GM19452 (cell line): ENCODE data around the gene COL6A2.
"Not testable (repeated sequence)": the region's sequence is repeated elsewhere in the genome, so short reads cannot be mapped to it uniquely, and the experiment has no call there.

ENCODE experiments used
- ATAC-seq: cut with Tn5 transposase; IDR thresholded peaks from one replicate; pipeline ENCODE4 v1.9.1; 2021; ENCODE audit not compliant: unreplicated experiment

Gene COL6A2

DNA sequence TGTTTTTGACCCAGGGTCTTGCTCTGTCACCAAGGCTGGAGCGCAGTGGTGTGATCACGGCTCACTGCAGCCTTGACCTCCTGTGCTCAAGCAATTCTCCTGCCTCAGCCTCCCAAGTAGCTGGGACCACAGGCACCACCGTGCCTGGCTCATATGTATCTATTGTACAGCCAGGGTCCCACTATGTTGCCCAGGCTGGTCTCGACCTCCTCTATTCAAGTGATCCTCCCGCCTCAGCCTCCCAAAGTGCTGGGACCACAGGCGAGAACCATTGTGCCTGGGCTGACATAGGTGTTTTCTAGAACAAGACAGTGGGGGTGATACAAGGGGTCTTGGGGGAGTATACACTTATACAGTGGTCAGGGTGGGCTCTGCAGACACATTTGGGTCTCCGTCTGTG is 40.0 kb downstream of the COL6A2 start:
- ATAC-seq = no peak

DNA sequence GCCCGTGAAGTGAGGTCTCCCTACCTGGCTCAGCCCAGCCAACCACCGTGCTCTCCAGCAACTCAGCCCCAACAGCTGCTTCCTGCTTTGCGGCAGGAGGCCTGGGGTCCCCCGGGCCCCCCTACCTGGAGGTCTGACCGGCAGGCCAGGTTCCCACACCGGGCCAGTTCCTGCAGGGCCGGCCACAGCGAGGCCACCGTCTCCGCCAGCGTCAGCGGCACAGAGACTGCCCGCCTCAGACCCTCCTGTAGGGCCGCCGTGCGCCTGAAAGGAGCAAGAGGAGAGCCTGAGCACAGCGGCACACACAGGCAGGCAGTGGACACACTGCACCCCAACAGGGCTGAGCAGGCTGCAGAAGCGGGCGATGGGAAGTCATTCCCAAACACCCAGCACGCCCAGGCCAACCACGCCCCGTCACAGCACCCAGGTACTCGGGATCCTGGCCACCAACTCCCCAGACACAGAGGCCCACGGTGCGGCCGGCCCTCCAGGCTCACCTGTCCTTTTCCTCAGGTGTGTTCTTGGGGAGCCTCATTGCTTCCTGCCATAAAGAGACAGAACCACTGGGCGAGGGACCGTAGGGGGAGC is 40.6 kb downstream of the COL6A2 start:
- no peak for ATAC-seq

DNA sequence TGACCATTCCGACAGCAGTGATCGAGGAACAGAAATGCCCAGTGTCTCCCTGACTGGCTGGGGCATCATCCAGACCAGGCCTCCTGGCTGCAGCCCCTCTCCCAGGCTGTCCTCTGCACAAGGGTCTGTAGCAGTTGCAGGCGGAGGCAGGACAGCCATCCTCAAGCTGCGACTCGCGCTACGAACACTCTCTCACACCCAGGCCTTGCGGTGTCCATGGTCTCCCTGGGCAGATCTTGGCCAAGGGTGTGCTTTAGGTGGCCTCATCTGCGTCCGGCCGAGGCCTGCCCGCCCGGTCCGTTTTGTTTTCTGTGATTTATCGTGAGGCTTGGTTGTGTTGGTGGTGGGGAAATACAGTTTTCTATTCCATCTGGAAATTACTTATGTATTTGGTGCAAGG is 41.8 kb downstream of the COL6A2 start:
- ATAC-seq = no peak

DNA sequence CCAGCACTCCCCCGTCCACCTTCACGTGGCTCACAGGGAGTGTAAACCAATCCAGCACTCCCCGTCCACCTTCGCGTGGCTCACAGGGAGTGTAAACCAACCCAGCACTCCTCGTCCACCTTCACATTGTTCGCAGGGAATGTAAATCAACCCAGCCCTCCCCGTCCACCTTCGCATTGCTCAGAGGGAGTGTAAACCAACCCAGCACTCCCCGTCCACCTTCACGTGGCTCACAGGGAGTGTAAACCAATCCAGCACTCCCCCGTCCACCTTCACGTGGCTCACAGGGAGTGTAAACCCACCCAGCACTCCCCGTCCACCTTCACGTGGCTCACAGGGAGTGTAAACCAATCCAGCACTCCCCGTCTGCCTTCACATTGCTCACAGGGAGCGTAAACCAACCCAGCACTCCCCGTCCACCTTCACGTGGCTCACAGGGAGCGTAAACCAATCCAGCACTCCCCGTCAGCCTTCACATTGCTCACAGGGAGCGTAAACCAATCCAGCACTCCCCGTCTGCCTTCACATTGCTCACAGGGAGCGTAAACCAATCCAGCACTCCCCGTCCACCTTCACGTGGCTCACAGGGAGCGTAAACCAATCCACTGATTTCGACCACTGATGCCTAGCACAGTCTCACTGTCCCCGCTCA is 42.6 kb downstream of the COL6A2 start:
- not testable (repeated sequence) for ATAC-seq

DNA sequence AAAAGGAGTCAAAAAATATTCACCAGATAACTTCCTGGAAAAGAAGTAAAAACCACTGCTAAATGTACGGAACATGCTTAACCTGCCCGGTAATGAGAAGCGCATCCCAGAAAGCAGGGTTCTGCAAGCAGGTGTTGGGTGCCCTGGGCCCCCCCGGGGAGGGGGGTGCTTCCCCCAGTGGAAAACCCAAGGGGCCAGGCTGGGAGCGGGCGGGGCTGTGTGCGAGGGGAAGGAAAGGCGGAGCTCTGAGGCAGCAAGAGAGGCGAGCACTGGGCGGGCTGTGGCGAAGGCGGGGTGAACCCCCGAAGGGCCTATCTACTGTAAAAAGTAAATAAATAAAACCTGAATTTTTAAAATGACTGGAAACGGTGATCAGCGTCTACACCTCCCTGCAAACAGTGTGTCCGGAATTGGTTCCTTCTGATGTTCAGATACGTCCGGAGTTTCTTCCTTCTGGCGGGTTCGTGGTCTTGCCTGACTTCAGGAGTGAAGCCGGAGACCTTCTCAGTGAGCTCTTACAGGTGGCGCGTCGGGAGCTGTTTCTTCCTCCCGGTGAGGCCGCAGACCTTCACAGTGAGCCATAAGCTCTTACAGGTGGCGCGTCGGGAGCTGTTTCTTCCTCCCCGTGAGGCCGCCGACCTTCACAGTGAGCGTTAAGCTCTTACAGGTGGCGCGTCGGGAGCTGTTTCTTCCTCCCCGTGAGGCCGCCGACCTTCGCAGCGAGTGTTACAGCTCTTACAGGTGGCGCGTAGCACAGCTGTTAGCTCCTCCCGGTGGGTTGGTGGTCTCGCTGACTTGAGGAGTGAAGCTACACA is 44.1 kb downstream of the COL6A2 start:
- no peak for ATAC-seq

DNA sequence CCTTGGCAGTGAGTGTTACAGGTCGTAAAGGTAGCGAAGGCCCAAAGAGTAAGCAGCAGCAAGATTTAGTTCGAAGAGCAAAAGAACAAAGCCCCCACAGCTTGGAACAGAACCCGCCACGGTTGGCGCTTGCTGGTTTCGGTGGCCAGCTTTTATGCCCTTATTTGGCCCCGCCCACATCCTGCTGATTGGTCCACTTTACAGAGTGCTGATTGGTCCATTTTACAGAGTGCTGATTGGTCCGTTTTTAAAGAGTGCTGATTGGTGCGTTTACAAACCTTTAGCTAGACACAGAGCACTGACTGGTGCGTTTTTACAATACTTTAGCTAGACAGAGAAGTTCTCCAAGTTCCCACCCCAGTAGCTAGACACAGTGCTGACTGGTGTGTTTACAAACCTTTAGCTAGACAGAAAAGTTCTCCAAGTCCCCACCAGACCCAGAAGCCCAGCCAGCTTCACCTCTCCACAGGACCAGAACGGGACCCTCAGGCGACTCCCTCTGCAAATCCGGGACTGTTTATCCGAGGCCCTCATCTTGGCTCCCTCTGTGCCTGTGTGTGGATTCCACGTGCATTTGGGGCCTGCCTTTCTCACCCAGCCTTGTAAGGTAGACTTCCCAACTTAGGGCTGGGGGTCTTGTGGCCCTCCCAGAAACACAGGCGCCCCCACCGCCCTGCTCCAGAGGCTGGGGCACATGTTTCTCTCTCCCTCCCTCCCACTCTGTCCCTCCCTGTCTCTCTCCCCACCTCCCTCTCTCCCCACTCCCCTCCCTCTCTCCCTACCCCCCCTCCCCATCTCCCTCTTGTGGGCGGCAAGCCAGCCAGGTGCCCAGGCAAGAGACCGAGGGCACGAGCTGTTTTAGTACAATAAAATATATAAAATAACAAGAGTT is 44.9 kb downstream of the COL6A2 start:
- no peak for ATAC-seq

DNA sequence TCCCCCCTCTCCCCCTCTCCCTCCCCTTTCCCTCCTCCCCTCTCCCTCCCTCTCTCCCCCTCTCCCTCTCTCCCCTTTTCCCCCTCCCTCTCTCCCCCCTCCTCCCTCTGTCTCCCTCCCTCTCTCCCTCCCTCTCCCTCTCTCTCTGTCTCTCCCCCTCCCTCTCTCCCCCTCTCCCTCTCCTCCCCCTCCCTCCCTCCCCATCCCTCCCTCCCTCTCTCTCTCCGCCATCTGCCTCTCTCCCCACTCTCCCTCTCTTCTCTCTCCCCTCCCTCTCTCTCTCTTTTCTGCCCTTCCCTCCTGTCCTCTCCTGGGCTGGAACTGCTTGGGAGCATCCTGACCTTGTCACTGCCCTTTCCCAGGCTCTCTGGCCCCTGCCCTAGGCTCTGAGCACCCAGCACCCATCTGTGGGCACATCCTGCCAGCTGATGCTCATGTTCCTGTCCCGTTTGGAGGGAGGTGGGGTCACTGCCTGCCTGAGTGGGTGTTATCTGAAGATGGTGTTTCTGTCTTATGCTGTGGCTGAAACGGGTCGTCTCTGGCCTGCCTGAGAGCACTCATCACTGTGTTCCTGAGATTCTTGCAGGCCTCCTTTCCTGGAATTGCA is 46.7 kb downstream of the COL6A2 start:
- no peak for ATAC-seq

DNA sequence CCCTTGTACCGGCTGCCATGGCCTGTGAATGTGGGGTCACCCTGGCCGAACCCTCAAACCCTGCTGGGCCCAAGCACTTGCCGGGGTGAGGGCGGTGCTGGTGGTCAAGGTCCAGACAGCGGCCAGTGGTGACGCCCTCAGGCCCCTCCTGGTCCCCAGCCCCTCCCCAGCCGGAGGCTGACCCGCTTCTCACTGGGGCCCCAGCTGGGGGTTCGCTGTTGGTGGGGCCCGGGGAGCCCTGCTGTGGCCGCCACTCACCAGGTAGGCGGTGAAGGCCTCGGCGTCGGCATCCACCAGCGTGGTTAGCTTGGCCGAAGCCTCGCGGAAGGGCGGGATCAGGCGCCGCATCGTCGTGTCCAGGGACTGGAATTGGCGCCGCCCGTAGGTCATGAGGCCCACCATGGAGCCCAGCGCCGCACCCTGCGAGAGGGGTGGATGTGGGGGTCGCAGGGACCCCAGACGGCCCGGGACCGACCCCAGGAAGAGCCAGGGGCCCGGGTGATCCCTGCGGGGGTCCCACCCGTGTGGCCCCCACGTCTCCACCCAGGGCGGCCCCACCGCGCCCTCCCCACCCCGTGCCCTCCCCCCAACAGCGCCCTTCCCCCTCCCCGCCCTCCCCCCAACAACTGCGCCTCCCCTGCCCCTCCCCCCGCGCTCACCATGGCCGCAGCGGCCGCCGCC is 47.4 kb downstream of the COL6A2 start:
- ATAC-seq = no peak

DNA sequence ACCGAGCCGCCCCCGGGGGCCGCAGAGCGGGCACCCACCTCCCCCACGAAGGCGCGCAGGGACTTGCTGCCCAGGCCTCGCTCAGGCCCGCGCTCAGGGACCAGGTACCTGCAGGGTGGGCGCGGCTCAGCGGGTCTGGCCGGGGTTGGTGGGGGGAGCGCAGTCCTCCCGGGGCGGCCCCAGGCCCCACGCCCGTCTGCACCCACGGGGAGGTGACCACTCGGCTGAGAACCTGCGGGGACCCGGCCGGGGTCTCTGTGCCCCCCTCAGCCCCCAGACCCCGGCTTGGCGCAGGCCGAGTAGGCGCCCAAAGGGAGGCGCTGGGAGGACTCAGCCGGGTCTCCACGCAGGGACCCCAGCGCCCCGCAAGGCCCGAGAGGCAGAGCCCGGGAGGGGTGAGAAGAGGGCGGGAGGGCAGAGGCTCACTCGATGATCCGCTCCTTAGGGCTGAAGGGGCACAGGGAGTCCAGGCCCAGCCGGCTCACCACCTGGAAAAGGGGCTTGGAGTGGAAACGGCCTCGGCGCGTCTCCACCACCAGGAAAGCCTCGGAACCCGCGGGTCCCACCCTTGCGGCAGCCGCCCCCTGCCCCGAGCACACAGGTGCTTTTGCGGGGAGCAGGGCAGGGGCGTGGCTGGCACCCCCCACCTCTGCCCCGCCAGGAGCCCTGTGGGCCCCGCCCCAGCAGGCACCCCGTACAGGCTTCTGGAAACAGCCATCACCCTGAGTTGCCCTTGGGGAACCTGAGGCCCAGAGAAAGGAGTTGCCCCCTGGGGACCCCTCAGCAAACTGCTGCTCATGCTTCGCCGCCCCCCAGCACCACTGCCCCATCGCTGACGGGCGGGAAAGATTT is 48.2 kb downstream of the COL6A2 start:
- ATAC-seq = no peak

DNA sequence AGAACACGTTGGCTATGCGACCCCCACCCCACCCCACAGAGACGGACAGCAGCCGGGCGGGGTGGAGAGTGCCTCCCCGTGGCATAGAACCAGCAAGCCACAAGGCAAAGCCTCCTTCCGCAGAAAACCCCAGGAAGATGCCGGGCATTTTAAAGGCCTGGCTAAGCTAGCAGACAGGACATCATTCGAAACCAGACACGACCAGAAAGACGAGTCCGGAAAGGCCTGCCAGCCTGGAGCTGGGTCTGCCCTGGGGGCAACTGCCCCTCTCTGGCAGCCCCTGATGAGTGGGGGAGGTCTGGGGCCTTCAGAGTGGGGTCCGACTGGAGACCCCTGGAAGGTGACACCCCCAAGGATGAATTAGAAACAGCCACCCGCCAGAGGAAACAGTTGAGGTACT is 48.9 kb downstream of the COL6A2 start:
- ATAC-seq = no peak

DNA sequence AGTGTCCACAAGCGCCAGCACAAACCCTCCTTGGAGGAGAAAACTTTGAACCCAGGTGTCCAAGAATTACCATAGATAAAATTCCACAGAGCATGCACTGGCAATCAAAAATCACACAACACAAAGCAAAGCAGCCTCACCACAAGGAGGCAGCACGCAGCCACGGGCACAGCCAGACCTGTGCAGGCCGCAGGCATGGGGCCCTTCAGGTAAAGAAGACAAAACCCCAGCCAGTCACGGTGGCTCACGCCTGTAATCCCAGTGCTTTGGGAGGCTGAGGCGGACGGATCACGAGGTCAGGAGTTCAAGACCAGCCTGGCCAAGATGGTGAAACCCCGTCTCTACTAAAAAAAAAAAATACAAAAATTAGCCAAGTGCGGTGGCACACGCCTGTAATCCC is 49.5 kb downstream of the COL6A2 start:
- not testable (repeated sequence) for ATAC-seq

DNA sequence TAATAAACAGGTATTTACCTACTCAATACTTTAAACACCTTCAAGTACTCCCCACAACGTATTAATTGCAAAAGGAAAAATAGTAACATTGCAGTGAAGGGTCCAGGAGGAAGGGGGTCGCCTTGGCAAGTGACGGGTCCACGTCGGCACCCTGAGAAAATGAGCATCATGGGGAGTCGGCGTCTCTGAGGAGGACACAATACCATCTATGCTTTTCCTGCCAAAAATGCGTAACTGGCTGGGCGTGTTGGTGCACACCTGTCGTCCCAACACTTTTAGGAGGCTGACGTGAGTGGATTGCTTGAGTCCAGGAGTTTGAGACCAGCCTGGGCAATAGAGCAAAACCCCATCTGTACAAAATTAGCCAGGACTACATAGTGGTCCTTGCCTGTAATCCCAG is 50.2 kb downstream of the COL6A2 start:
- no peak for ATAC-seq

DNA sequence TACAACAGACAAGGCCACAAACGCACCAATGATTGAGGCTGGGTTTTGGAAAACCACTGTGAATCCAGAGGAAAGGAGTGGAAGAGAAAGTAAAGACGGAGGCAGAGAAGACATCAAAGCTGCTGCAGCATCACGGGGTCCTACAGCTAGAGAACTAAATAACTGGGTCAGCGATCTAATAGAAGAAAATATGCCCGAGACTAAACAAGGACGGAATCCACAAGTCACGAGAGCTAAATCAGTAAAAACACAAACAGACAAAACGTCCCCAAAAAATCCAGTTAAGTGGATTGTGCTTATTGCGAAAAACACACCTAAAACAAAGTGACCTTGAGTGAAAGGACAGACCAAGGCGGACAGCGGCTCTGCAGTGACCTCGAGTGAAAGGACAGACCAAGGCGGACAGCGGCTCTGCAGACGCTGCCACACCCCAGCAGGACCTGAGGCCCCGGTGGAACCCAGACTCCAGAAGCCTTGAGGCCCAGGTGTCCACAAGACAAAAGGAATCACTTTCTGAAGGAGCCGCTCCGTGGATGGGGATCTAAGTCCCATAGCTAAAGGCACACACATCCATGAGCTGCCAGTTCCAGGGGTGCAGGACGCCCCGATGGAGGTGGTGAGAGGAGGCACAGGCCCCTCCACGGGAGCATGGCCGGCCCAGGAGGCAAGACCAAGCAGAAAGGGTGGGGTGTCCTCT is 51.4 kb downstream of the COL6A2 start:
- no peak for ATAC-seq

DNA sequence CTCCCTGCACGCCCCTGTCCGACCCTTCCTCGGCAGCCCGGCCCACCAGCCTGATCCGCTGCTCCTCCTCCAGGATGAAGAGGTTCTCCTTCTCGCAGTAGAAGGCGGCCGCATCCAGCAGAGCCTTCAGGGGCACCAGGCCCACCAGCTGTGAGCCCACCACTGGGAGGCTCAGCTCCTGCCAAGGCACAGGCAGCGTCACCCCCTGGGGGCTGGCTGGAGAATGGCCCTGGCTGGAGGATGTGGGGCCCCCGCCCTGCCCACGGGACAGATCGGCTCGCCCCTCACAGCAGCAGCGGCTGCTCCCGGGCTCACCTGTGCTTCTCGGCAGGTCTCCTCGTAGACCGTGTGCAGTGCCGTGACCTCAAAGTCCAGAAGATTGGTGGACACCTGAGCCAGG is 52.2 kb downstream of the COL6A2 start:
- ATAC-seq = no peak

DNA sequence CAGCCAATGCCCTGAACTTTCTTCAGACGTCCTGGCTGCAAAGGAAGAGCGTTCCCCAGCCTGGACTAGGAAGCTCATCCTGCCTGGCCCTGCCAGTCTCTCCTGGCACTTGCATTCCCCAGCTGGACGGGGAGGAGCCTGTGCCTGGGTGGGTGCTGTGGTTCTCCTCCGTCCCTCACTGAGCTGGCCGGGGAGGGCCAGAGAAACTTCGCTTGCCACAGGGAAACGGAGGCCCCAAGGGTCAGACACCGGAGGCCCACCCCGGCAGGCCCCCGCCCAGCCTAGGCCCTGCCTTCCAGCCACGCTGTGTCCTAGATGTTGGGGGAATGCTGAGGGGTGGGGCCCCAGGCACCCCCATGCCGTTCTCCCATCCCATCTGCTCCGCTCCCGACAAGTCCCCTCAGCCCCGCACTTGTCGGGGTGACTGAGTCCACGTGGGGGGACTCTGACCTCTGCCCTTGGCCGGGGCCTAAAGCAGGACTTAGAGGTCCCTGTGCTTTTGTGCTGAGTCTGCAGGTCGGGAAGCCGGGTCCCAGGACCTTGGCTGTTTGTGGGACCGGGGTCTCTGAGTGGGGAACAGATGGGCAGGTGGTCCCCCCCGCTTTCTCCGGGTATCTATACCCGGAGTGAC is 52.7 kb downstream of the COL6A2 start:
- ATAC-seq = no peak

DNA sequence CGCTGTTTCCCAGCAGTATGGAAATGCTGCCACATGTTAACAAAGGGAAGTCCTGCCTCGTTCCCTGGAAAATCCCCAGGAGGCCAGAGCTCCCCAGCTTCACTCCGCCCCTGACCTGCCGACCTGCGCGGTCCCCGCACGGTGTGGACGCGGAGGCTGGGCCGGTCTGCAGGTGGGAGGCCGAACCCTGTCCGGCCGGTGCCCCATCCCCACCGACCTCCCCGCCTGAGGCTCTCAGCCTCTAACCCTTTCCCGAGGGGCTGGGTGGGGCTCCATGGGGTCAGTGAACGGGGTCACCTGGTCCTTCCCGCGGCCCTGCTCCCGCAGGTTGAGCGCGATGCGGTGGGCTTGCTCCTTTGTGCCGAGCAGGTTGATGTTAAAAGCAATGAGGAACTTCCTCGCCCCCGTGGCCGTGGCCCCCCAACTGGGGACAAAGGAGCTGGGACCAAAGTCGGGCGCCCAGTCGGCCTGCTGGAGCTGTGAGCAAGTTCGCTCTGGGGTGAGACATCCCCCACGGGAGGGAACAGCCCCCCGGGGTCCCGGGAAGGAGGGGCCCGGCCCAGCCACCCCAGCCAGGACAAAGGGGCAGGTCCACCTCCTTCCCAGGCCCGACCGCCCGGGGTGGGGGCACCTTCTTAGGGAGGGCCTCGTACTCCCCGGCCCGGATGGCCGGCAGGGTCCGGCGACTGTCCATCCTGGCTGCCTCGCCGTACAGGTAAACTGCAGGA is 53.5 kb downstream of the COL6A2 start:
- ATAC-seq = no peak
